H1 (cell line): ENCODE data around the gene RASAL2. TPM values are rescaled to one million over a fixed set of nuclear protein-coding genes. Genes with fewer than 3 reads are reported as not detected.

ENCODE experiments used
- CTCF ChIA-PET: fragments of 300-600 bp; sonication (Branson Sonifier 250); formaldehyde crosslinking; loops from one replicate; lab custom pipeline; 2021; ENCODE audit not compliant: partially characterized antibody; lab: Charles Lee
- POLR2A ChIA-PET: fragments of 300-600 bp; sonication (Branson Sonifier 250); formaldehyde crosslinking; loops from one replicate; lab custom pipeline; 2021; ENCODE audit warnings: inconsistent platforms; ENCODE audit not compliant: partially characterized antibody; lab: Charles Lee
- DNase-seq, 2 experiments: peaks; one replicate each; pipeline versions ENCODE4 v3.0.0 to v3.0.0-alpha.2; 2010 to 2022; ENCODE audit warnings: low spot score in 2 of 2, low read depth in 1 of 2, mixed read lengths in 1 of 2
- FAIRE-seq: peaks from 2 replicates; lab custom pipeline; 2011; peaks lifted over from hg19 to GRCh38; lab: Jason Lieb, UNC
- H2AFZ ChIP-seq: 2 replicates; pipeline ENCODE4 v1.8.1; 2012; ENCODE audit warnings: low read length, inconsistent platforms
- H2AK5ac ChIP-seq: 2 replicates; pipeline ENCODE4 v1.6.1; 2013; ENCODE audit warnings: low read depth, low read length
- H2BK120ac ChIP-seq: replicated peaks from 2 replicates; pipeline ENCODE3; 2013; ENCODE audit warnings: low read depth, low read length, inconsistent platforms
- H2BK12ac ChIP-seq: 2 replicates; pipeline ENCODE4 v1.6.1; 2013; ENCODE audit warnings: low read depth, low read length
- H2BK15ac ChIP-seq: 2 replicates; pipeline ENCODE4 v1.6.1; 2013; ENCODE audit warnings: low read length
- H2BK20ac ChIP-seq: 2 replicates; pipeline ENCODE4 v1.6.1; 2013; ENCODE audit warnings: low read length
- H2BK5ac ChIP-seq: 2 replicates; pipeline ENCODE4 v1.6.1; 2013; ENCODE audit warnings: low read depth, low read length
- H3K14ac ChIP-seq: 2 replicates; pipeline ENCODE4 v1.6.1; 2013; ENCODE audit warnings: inconsistent platforms; ENCODE audit not compliant: insufficient read length
- H3K18ac ChIP-seq: 2 replicates; pipeline ENCODE4 v1.6.1; 2013; ENCODE audit warnings: low read length; ENCODE audit errors: extremely low read depth
- H3K23ac ChIP-seq: 2 replicates; pipeline ENCODE4 v1.6.1; 2013; ENCODE audit warnings: inconsistent platforms; ENCODE audit not compliant: insufficient read length
- H3K23me2 ChIP-seq: 2 replicates; pipeline ENCODE4 v1.6.1; 2013; ENCODE audit warnings: low read depth, low read length
- H3K27ac ChIP-seq: 2 replicates; pipeline ENCODE4 v1.6.1; 2011; ENCODE audit warnings: low read depth, low read length, inconsistent platforms
- H3K27me3 ChIP-seq, 4 experiments: replicated peaks in 1 of 4; 1 replicate in 1 of 4; 2 replicates in 3 of 4; pipeline versions ENCODE4 v1.6.1 to v1.8.1; 2011 to 2013; ENCODE audit warnings: low read length in 3 of 4, mild to moderate bottlenecking in 3 of 4, inconsistent platforms in 2 of 4, mixed read lengths in 2 of 4, moderate library complexity in 1 of 4; ENCODE audit not compliant: control insufficient read depth in 3 of 4, insufficient read depth in 3 of 4; ENCODE audit errors: extremely low read depth in 1 of 4
- H3K36me3 ChIP-seq, 4 experiments: 2 replicates each; pipeline versions ENCODE4 v1.6.1 to v1.8.1; 2011 to 2013; ENCODE audit warnings: mild to moderate bottlenecking in 4 of 4, low read length in 3 of 4, moderate library complexity in 2 of 4, control low read depth in 1 of 4, inconsistent platforms in 1 of 4; ENCODE audit not compliant: insufficient read depth in 4 of 4, control insufficient read depth in 2 of 4
- H3K4ac ChIP-seq: replicated peaks from 2 replicates; pipeline ENCODE3; 2013; ENCODE audit warnings: low read length, low read depth, mixed read lengths, inconsistent platforms; ENCODE audit not compliant: insufficient read length
- H3K4me1 ChIP-seq, 4 experiments: replicated peaks in 1 of 4; 1 replicate in 1 of 4; 2 replicates in 3 of 4; pipeline versions ENCODE4 v1.6.1 to v1.8.1; 2011 to 2013; ENCODE audit warnings: low read length in 3 of 4, inconsistent platforms in 2 of 4, mixed read lengths in 1 of 4; ENCODE audit not compliant: insufficient read depth in 4 of 4, control insufficient read depth in 3 of 4
- H3K4me2 ChIP-seq, 2 experiments: 2 replicates each; pipeline versions ENCODE4 v1.6.1 to v1.8.1; 2011 to 2013; ENCODE audit warnings: low read depth in 2 of 2, low read length in 2 of 2, control low read depth in 1 of 2, inconsistent platforms in 1 of 2, mild to moderate bottlenecking in 1 of 2; ENCODE audit not compliant: insufficient read depth in 1 of 2
- H3K4me3 ChIP-seq, 4 experiments: fragments of 200-600, 300-600 bp in 1 of 4; sonication (generic), shearing (Covaris generic), sonication (Bioruptor Twin) in 1 of 4; 2 replicates each; pipeline versions ENCODE4 v1.5.1 to v1.8.1; 2011 to 2016; ENCODE audit warnings: low read length in 4 of 4, low read depth in 3 of 4, control low read depth in 2 of 4, inconsistent platforms in 2 of 4, mild to moderate bottlenecking in 2 of 4, mixed read lengths in 1 of 4, moderate library complexity in 1 of 4; ENCODE audit not compliant: insufficient read depth in 2 of 4; ENCODE audit errors: extremely low read depth in 1 of 4
- H3K56ac ChIP-seq: replicated peaks from 2 replicates; pipeline ENCODE3; 2013; ENCODE audit warnings: low read depth, mild to moderate bottlenecking, mixed read lengths, low read length, inconsistent platforms; ENCODE audit not compliant: insufficient read length
- H3K79me1 ChIP-seq: 2 replicates; pipeline ENCODE4 v1.6.1; 2013; ENCODE audit warnings: low read depth, low read length, control low read depth
- H3K79me2 ChIP-seq, 2 experiments: 2 replicates each; pipeline versions ENCODE4 v1.6.1 to v1.8.1; 2012 to 2013; ENCODE audit warnings: low read length in 2 of 2, mild to moderate bottlenecking in 2 of 2, inconsistent platforms in 1 of 2; ENCODE audit not compliant: insufficient read depth in 2 of 2, control insufficient read depth in 1 of 2
- H3K9ac ChIP-seq, 4 experiments: replicated peaks in 1 of 4; 1 replicate in 1 of 4; 2 replicates in 3 of 4; pipeline versions ENCODE4 v1.6.1 to v1.8.1; 2011 to 2013; ENCODE audit warnings: low read depth in 3 of 4, low read length in 3 of 4, control low read depth in 2 of 4, mild to moderate bottlenecking in 2 of 4, moderate library complexity in 2 of 4, inconsistent platforms in 1 of 4; ENCODE audit errors: extremely low read depth in 1 of 4
- H3K9me3 ChIP-seq, 2 experiments: 2 replicates each; pipeline versions ENCODE4 v1.6.1 to v1.8.1; 2012 to 2013; ENCODE audit warnings: mild to moderate bottlenecking in 2 of 2, moderate library complexity in 2 of 2, control low read depth in 1 of 2, inconsistent platforms in 1 of 2, low read depth in 1 of 2, low read length in 1 of 2, mixed read lengths in 1 of 2; ENCODE audit not compliant: insufficient read depth in 2 of 2
- H4K20me1 ChIP-seq, 2 experiments: replicated peaks in 1 of 2; 2 replicates each; pipeline versions ENCODE3 to v1.8.1; 2011 to 2013; ENCODE audit warnings: inconsistent platforms in 2 of 2, low read length in 2 of 2, mild to moderate bottlenecking in 1 of 2; ENCODE audit not compliant: insufficient read depth in 2 of 2, control insufficient read depth in 1 of 2
- H4K5ac ChIP-seq: 2 replicates; pipeline ENCODE4 v1.6.1; 2013; ENCODE audit warnings: low read length, low read depth, mixed read lengths, inconsistent platforms; ENCODE audit not compliant: insufficient read length
- H4K8ac ChIP-seq: 2 replicates; pipeline ENCODE4 v1.8.0; 2013; ENCODE audit warnings: mild to moderate bottlenecking, moderate library complexity, low read length, inconsistent platforms; ENCODE audit not compliant: insufficient read depth; ENCODE audit errors: extremely low read depth
- H4K91ac ChIP-seq: replicated peaks from 2 replicates; pipeline ENCODE3; 2013; ENCODE audit warnings: low read length, mixed read lengths, inconsistent platforms; ENCODE audit not compliant: insufficient read length
- BACH1 ChIP-seq: IDR thresholded peaks from 2 replicates; pipeline ENCODE4 v1.6.1; 2012; ENCODE audit warnings: low read length, improper control_type of control experiment
- CBX5 ChIP-seq: fragments of 300-800, 300-1000 bp; sonication (generic); IDR thresholded peaks from 2 replicates; pipeline ENCODE4 v1.7.1; 2016; ENCODE audit warnings: antibody characterized with exemption, low read length, low read depth
- CBX8 ChIP-seq: fragments of 300-800, 300-1000 bp; sonication (generic); IDR thresholded peaks from 2 replicates; pipeline ENCODE4 v1.7.1; 2016; ENCODE audit warnings: low read depth, low read length, borderline replicate concordance
- KDM1A ChIP-seq: fragments of 200-600, 300-600 bp; sonication (generic); IDR thresholded peaks from 2 replicates; pipeline ENCODE4 v1.7.1; 2016; ENCODE audit warnings: mild to moderate bottlenecking, low read length, borderline replicate concordance
- MAFK ChIP-seq: IDR thresholded peaks from 2 replicates; pipeline ENCODE4 v1.6.1; 2012; ENCODE audit warnings: low read depth, mild to moderate bottlenecking, improper control_type of control experiment, low read length
- NRF1 ChIP-seq: IDR thresholded peaks from 2 replicates; pipeline ENCODE4 v1.6.1; 2011; ENCODE audit warnings: mild to moderate bottlenecking, low read depth, low read length, improper control_type of control experiment
- PHF8 ChIP-seq: fragments of 200-600 bp; sonication (generic); conservative IDR thresholded peaks from 2 replicates; pipeline ENCODE4 v1.7.1; 2012; ENCODE audit warnings: low read depth, mild to moderate bottlenecking, inconsistent platforms, low read length, moderate library complexity
- RBBP5 ChIP-seq: IDR thresholded peaks from 2 replicates; pipeline ENCODE4 v1.7.1; 2012; ENCODE audit warnings: low read depth, mild to moderate bottlenecking, inconsistent platforms, low read length, moderate library complexity, borderline replicate concordance
- WGBS, 2 experiments: shearing (Covaris generic) in 1 of 2; methylation state at CpG; one replicate each; pipeline versions ENCODE4 v1.1.6 to v1.1.7; 2013 to 2015; ENCODE audit warnings: low lambda C conversion rate in 2 of 2, mixed read lengths in 2 of 2, inconsistent platforms in 1 of 2, low coverage in 1 of 2, missing lambda C conversion rate in 1 of 2; ENCODE audit not compliant: insufficient replicate concordance in 2 of 2, insufficient coverage in 1 of 2, insufficient read length in 1 of 2; ENCODE audit errors: extremely low coverage in 1 of 2, missing lambda C conversion rate in 1 of 2; 5-methylcytosine and 5-hydroxymethylcytosine counted together
- polyA plus RNA-seq, 7 experiments: library from polyadenylated mRNA; depleted of rRNA in 3 of 7; stranded (reverse) in 5 of 7; unstranded in 2 of 7; fragments of >200 nt in 5 of 7; fragments of 200-250 nt in 2 of 7; gene quantifications; 1 replicate in 5 of 7; 2 replicates in 1 of 7; 4 replicates in 1 of 7; pipeline versions ENCODE4 v1.2.1 to v1.2.3, GENCODE V29; 2011 to 2013; ENCODE audit warnings: missing spikeins in 2 of 7, mixed read lengths in 2 of 7
- total RNA-seq: library from RNA; stranded (reverse); fragmentation: NEBNext Ultra II Directional; extraction: Animal tissue kit (Norgen Biotek cat#: 25700); gene quantifications from 2 replicates; pipeline ENCODE4 v1.2.1, GENCODE V29; 2021

The RASAL2 gene
- total and polyA plus RNA-seq, 2 of the 8 experiments (the other 6 are each of a cell fraction or from before 2014, with no cell fraction given), result 15.9 to 32.5 TPM

DNA sequence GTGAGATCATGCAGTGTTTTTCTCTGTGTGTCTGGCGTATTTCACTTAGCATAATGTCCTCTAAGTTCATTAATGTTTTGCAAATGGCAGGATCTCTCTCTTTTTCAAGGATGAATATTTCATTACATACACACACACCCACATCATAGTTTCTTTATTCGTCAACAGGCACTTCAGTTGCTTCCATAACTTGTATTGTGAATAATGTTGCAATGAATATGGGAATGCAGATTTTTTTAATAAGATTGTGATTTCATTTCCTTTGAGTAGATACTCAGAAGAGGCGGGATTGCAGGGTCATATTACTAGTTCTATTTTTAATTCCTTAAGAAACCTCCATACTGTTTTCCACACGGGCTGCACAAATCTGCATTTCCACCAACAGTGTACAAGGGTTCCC, 268.8 kb downstream of the RASAL2 start:
- 95% methylated on average over 4 of the region's 4 CpGs; no CpG with 5 or more reads in 1 of the 2 experiments for WGBS, 2 experiments
- Histone ChIP-seq H2AK5ac (no peak overlapping the region), H3K36me3 (0 out of 8 replicates have a peak, but pooled peaks cover 0 to 2% (median 0%) of the 10 kb centered on the region in 4 experiments), H4K5ac (no peak overlapping the region), H2BK5ac (no peak overlapping the region), H3K23me2 (no peaks in the 10 kb centered on the region), H3K27me3 (no peaks in the 10 kb centered on the region), H2AFZ (no peak overlapping the region), H3K9me3 (0 out of 4 replicates have a peak, but pooled peaks cover 0 to 2% of the 10 kb centered on the region in 2 experiments), H3K79me2 (peaks cover 0 to 47% of the 10 kb centered on the region in 2 experiments; a peak in 2 of 4 replicates), H3K4me2 (no peak overlapping the region), H4K91ac (no peak overlapping the region), H4K20me1 (no peaks in the 10 kb centered on the region), H3K18ac (no peak overlapping the region), H2BK120ac (no peak overlapping the region), H3K4me1 (no peaks in the 10 kb centered on the region), H2BK20ac (no peak overlapping the region), H2BK15ac (no peak overlapping the region), H3K4me3 (no peak overlapping the region), H3K14ac (no peak overlapping the region), H3K4ac (no peak overlapping the region), H3K27ac (no peak overlapping the region), H4K8ac (no peak overlapping the region), H3K79me1 (no peaks in the 10 kb centered on the region), H3K9ac (no peak overlapping the region), H2BK12ac (no peak overlapping the region), H3K23ac (no peak overlapping the region), H3K56ac (no peak overlapping the region)
- DNase-seq (no peak), FAIRE-seq (no peak)
- CTCF ChIA-PET, result no interaction called here
- TF ChIP-seq PHF8, result no peak
- no peak for TF ChIP-seq MAFK
- TF ChIP-seq CBX8, result no peak
- TF ChIP-seq BACH1, result no peak
- TF ChIP-seq NRF1, result no peak
- TF ChIP-seq CBX5, result no peak
- no peak for TF ChIP-seq KDM1A
- no peak for TF ChIP-seq RBBP5
- POLR2A ChIA-PET, result no interaction called here
